Hematopoietic multipotent progenitor cell treated with erythropoietin and hydrocortisone succinate and interleukin-3 and kit ligand, for 6 days (in vitro differentiated cells): ENCODE data around the gene PEMT.

ENCODE experiments used
- DNase-seq: peaks from one replicate; pipeline ENCODE4 v3.0.0-alpha.2; 2015

The PEMT gene

GRCh38 chr17:17603895-17604225, 12.4 kb upstream of the PEMT start:
- no peak for DNase-seq

GRCh38 chr17:17603178-17603894, 11.8 kb upstream of the PEMT start:
- no peak for DNase-seq

- no peak for DNase-seq
Measured at GRCh38 chr17:17599965-17600364, 8.5 kb upstream of the PEMT start.

GRCh38 chr17:17598003-17598402, 6.5 kb upstream of the PEMT start:
- no peak for DNase-seq

DNA sequence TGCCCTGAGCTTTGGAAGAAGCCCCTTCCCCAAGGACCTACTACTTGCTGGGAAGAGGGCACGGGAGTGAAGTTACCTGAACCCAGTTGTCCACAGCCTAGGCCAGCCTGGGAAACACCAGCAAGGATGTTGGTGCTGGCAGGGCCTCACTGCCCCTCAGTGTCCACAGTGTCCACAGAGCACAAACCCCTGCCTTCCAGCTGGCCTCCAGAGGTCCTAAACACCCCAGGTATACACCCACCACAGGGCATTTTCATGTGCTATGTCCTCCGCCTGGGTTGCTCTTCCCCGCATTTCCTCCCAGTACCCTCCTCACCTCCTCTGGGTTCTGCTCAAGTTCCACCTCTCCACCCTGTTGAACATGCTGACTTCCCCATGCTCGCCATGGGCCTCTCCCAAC, 4.2 kb upstream of the PEMT start:
- no peak for DNase-seq

DNA sequence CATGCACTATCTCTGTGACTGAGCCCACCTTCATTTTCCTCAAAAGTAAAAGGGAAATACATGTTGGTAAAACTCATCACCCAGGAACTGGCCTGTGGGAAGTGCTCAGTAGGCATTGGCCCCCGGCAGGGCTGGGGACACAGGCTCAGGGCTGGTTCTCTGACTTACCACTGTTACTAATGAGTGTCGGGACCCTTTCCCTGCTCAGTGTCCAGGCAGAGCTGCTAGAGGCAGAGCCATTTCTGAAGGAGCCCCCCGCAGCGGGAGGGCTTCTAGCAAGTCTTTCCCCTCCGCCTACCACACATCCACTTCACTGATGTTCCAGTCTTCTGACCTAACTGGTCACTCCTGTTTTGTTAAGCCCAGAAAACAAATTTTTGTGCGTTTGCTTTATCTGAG, 1.7 kb upstream of the PEMT start:
- no peak for DNase-seq

GRCh38 chr17:17590883-17591354, 589 bp downstream of the PEMT start:
- DNase-seq: no peak

DNA sequence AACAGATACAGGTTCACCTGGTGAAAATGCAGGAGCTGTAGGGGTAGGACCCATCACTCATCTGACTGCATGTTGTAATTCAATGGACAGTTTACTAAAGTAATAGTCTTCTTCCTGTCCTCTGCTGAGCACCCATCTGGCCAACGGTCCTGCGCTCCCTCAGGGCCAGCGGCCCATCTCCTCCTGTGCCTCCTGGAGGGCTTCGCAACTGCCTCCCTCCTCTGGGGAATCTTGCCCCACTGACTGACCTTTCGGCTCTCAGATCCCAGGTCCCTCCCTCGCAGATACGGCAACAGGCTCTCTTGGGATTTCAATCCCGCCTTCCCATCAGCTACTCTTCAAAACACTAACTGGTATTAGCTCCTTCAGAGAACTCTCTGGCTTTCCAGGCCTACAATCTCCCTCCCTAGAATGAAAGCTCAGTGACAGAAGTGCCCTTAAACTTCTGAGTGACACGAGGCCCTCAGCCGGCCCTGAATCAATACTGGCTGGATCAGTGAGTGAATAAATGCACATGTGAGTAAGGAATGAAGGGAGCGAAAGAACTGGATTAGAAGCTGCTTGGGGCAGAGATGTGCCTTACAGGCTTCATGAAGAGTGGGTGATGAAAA, 1.3 kb downstream of the PEMT start:
- DNase-seq: peak; percentile 8

DNA sequence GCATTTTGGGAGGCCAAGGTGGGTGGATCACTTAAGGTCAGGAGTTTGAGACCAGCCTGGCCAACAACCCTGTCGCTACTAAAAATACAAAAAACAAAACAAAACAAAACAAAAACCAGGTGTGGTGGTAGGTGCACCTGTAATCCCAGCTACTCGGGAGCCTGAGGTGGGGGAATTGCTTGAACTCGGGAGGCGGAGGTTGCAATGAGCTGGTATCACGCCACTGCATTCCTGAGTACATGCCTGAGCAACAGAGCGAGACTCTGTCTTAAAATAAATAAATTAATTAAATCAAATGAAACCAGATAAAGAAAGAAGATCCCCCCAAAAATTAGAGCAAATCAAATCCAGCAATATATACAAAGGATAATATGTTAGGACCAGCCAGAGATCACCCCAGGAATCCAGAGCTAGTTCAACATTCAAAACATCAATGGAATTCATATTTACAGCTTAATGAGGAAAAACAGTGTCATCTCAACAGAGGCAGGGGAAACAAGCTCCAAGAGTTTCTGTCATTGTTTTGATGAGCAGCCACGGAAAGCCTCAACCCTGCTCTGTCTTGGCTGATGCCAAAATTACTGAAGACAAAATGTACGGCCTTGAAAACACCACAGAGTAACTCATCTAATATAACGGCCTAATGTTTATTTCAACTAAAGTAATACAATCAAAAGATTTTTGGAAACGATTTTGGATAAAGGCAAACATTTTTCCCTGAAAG, 3.7 kb downstream of the PEMT start:
- DNase-seq: no peak

DNA sequence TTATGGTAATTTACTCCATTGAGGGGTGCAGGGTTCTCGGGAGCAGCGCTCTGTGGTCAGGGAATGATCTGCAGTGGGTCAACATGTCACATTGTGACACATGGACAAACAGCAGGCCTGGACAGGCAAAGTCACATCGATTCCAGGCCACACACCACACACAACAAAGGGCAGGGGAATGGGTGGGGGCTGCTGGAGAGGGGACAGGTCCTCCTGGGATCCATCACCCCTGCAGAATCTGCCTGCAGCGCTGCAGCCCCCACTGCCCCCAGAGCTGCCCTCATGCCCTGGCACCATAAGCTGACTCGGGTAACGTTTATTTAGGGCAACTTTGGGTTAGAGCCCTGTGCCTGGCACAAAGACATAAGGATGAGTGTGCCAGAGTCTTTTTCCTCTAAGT, 9.1 kb downstream of the PEMT start:
- no peak for DNase-seq

DNA sequence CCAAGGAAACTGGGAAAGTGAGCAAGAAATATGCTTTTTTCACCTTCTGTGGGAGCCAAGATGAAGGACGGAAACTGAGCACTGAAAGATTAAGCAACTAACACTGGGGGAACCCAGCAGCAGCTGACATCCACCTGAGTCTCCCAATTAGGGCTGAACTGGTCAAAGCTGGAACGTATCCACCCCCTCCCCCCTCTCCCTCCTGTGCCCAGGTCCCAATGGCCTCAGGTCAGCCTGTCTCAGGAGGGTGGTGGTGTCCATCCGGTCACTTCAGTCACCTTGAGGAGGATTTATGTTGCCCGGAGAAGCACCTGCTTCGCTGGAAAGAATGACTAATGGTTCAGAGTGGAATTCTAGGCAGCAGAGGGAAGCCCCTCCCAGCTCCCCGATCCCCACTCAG, 10.0 kb downstream of the PEMT start:
- no peak for DNase-seq

- DNase-seq: no peak
Measured at GRCh38 chr17:17580662-17581470, 10.6 kb downstream of the PEMT start.

DNA sequence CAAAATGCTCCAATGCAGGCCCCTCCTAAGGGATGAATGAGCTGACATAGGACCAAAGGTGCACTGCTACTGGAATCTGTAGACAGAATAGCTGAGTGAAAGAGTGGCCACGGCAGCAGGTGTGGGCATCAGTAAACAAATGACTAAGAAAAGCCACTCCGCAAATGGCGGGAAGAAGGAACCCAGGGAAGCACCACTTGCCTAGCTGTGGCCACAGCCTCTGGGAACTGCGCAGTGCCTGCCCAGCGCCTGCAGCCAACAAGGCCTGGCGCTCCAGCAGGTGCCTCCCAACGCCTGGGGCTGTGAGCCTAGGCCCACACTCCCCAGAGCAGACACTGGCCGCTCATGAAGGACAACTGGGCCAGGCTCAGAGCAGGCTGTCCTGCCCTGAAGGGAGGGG, 11.8 kb downstream of the PEMT start:
- no peak for DNase-seq

DNA sequence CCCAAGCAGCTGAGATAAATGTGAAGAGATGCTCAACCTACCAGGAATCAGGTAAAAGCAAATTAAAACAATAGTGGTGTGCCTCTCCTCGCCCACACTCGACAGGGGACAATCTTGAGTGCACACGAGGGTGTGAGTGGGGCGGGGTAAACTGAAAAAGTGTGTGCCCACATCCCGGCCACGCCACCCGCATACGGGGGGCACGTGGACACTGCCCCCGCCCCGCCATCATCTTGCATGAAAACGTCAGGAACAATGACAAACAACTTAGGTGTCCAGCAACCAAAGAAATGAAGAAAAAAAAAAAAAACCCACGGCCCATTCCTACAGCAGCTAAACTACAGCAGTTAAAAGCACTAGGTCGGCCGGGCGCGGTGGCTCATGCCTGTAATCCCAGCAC, 14.1 kb downstream of the PEMT start:
- DNase-seq: no peak

DNA sequence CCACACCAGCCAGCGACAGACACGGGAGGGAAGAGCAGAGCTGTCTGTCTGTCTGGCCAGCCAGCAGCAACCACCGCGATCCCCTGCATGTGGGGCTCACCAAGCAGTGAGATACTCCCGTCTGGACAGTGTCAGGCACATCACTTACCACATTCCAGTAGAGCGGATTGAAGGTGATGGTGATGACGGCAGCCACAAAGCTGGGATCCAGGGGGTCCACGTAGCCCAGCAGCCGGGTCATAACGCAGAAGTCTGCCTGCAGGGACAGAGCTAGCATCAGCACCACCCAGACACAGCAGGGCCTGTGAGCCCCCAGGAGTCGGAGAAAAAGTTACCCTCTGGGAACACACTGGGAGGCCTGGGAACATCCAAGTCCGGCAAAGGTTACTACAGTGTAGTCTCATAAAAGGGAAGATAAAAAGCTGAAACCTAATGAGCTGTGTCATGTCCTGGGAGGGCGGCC, 14.7 kb downstream of the PEMT start:
- DNase-seq: no peak

DNA sequence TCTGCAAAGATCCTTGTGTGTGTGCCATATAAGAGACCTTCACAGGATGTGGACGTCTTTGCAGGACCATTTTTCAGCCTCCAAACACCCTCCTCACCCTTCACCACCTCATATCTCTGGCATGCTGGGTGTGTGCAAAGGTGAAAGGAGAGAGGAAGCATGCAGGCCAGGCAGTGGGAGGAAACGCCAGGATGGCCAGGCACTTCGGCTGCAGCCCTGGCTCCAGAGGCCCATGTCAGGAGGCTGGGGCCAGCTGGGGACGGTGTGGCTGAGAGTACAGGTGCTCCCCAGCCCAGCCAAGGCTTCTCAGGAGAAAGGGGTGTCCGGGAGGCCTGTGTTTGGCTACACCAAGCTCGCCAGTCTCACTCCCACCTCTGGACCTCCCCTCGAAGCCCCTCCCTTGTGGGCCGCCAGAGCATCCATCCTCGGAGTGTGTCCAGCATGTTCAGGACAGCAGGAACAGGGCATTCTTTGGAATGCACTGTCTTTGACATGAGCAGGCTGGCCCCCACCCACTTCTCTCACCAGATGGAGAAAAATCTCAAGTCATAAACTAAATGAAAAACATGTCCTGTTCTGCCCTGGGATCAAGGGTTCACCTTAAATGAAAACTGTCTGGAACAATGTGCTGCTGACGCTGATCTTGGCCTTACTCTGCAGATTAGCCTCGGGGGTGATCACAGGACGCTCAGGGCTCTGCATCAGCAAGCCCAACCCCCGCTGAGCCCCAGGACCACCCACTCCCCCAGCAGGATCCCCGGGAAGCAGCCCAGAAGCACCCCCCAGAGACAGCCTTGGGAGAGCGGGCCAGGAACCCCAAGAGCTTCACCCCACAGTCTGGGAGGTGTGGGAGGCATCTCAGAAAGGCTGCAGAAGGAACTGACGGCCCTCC, 15.9 kb downstream of the PEMT start:
- DNase-seq: no peak

DNA sequence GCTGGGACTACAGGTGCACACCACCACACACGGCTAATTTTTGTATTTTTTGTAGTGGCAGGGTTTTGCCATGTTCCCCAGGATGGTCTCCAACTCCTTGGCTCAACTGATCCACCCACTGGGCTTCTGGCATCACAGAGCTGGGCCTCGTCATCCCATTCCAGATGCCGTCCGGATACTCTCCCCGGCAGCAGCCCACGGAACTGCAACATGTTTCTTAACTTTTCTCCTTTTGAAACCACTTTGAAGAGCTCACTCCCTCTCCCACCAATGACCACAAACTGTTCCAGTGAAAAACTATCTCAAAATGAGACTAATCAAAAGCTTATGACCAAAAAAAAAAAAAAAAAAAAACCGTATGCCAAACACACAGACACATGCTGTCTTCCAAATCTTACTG, 17.6 kb downstream of the PEMT start:
- no peak for DNase-seq

- DNase-seq: no peak
Measured at GRCh38 chr17:17572010-17572785, 19.3 kb downstream of the PEMT start.

DNA sequence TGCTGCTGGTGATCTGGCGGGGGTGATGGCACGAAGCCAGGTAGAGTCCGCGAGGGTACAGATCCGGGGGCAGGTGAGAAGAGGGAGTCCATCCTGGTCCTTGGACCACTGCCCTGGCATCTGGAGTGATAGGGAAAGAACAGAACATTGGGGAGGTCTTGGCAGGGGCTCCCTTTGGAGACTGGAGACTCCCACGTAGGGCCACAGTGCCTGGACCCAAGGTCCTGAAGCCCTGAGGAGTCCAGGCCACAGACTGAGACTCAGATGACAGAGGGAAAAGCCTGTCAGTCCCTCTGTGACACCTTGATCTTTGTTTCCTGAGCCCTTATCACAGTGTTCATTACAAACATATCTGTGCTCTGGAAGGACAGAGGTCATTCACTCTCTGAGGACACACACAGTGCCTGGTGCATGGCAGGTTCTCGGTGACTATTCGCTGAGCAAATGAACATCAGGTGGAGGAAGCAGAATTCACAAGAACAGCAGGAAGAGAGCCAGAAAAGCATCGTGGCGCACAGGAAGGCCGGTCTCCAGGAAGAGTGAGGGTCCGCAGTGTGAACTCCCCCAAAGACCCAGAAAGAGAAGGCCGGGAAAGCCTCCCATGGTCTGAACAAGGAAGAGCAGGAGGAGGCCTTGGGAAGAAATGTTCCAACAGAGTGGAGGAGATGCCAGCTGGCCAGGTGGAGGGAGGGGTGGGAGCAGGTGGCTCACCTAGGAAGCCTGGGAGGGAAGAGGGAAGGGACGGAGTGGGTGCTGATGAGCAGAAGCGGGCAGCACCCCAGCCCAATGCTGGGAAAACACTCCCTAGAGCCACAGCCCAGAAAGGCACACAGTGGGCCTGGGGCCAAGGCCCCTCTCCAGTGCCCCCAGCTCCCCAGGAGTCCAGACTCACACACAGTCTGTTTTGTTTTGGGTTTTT, 20.5 kb downstream of the PEMT start:
- no peak for DNase-seq

GRCh38 chr17:17570140-17570797, 21.2 kb downstream of the PEMT start:
- peak; percentile 56 for DNase-seq
